Measurements from ENCODE around the gene ARMC2. TPM values are rescaled to one million over a fixed set of nuclear protein-coding genes. Genes with fewer than 3 reads are reported as not detected.

The ARMC2 gene
- total and polyA plus RNA-seq, 2 donors (not counting 1 experiment from before 2014, with no cell fraction given) = 4.8 to 9.9 TPM

DNA sequence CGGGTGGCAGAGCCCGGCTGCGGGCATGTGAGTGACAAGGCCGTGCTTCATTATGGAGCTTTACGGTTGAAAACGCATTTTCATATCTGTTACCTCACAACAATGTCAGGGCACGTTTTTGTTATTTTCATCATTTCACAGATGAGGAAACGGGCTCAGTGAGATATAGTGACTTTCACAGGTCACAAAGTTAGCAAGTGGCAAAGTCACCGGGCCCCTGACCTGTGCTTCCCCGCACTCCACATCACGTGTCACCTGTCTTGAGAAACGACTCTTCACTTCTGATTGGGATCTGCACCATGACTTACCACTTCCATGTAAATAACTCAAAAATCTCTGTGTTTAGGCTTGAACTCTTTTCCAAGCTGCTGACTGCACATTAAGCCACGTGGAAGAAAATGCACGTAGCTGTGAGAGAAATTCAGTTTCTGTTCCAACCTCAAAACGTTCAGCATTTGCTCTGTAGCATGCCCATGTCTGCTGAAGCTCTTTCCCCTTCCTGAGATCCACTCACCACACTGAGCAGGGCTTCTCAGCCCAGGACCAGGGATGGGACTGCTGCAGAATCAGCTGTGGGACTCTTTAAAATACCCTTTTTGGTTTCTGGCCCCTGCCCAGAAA lies 107.2 kb downstream of the ARMC2 start:
- ATAC-seq (ENCODE audit: low read depth) = no peak

DNA sequence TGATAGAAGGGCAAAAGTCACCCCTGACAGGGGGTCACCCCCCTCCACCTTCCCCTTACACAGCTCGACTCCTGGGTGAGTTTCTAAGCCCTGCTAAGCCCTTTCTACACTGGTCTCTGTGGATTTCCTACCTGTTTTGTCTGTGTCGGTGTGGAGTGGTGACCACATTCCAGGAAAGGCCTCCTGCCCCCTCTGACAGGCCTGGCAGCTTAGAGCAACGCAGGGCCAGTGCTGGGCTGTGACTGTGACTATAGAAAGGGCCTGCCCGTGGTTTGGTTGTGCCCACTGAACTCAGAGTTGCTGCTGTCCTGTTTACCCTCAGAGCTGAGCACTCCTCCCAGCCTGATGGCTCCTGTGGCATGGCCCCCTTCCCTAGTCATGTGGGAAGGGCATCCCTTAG lies 109.0 kb downstream of the ARMC2 start:
- 81% methylated on average over 3 of the region's 4 CpGs for WGBS (ENCODE audit: insufficient coverage)
- TF ChIP-seq, protein P1, sequence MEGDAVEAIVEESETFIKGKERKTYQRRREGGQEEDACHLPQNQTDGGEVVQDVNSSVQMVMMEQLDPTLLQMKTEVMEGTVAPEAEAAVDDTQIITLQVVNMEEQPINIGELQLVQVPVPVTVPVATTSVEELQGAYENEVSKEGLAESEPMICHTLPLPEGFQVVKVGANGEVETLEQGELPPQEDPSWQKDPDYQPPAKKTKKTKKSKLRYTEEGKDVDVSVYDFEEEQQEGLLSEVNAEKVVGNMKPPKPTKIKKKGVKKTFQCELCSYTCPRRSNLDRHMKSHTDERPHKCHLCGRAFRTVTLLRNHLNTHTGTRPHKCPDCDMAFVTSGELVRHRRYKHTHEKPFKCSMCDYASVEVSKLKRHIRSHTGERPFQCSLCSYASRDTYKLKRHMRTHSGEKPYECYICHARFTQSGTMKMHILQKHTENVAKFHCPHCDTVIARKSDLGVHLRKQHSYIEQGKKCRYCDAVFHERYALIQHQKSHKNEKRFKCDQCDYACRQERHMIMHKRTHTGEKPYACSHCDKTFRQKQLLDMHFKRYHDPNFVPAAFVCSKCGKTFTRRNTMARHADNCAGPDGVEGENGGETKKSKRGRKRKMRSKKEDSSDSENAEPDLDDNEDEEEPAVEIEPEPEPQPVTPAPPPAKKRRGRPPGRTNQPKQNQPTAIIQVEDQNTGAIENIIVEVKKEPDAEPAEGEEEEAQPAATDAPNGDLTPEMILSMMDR (IDR thresholded peaks at IDR 0.05) = no peak
- TF ChIP-seq EZH2 (IDR thresholded peaks at IDR 0.05; ENCODE audit: borderline replicate concordance, insufficient read depth, low read depth, low read length, poor library complexity, severe bottlenecking) = no peak
- CTCF ChIA-PET = no interaction called here
- Mint-ChIP-seq H3K27me3 (no peaks in the 10 kb centered on the region), H3K9me3 (ENCODE audit: insufficient read depth) (no peaks in the 10 kb centered on the region), H3K4me3 (no peak overlapping the region), H3K4me1 (peaks cover 14% of the 10 kb centered on the region), H3K27ac (no peak overlapping the region)
- no peaks in the 10 kb centered on the region for H3K27me3 ChIP-seq (replicated peaks in 1 of 4; ENCODE audit: control extremely low read depth in 1 of 4, control insufficient read depth in 3 of 4, insufficient read depth in 4 of 4, low read length in 3 of 4)
- no peaks in the 10 kb centered on the region for H3K79me2 ChIP-seq (ENCODE audit: control insufficient read depth, insufficient read depth, low read length)
- ATAC-seq (ENCODE audit: low read depth) (no peak), DNase-seq (no peak)
- no peak overlapping the region for H3K27ac ChIP-seq (ENCODE audit: low read length in 2 of 2)
- H3K9ac ChIP-seq (ENCODE audit: low read length) = no peak overlapping the region
- POLR2A ChIA-PET = no interaction called here
- no peak overlapping the region for H3K4me2 ChIP-seq (replicated peaks; ENCODE audit: low read depth, low read length, poor library complexity, severe bottlenecking)
- no peaks in the 10 kb centered on the region for H4K20me1 ChIP-seq (ENCODE audit: control insufficient read depth, insufficient read depth, low read length, poor library complexity, severe bottlenecking)
- intact Hi-C loops (cut with micrococcal nuclease) = no loop called here
- no peak overlapping the region for H3K4me3 ChIP-seq (ENCODE audit: control extremely low read depth in 1 of 5, extremely low read depth in 1 of 5, insufficient read depth in 1 of 5, low read depth in 2 of 5, low read length in 4 of 5)
- no peaks in the 10 kb centered on the region for H3K36me3 ChIP-seq (replicated peaks in 1 of 2; ENCODE audit: control extremely low read depth in 1 of 2, control insufficient read depth in 1 of 2, extremely low read depth in 1 of 2, insufficient read depth in 2 of 2, low read length in 1 of 2)
- peaks cover 0 to 7% (median 0%) of the 10 kb centered on the region in 3 donors for H3K9me3 ChIP-seq (ENCODE audit: control extremely low read depth in 1 of 3, control insufficient read depth in 2 of 3, insufficient read depth in 1 of 3, low read length in 2 of 3)
- H2AFZ ChIP-seq (ENCODE audit: insufficient read depth, low read depth, low read length, poor library complexity, severe bottlenecking) = no peak overlapping the region
- peaks cover 9 to 18% of the 10 kb centered on the region in 2 donors for H3K4me1 ChIP-seq (ENCODE audit: control insufficient read depth in 2 of 2, insufficient read depth in 2 of 2, low read length in 2 of 2)

More for the DNA sequence above, 107.2 kb downstream of the ARMC2 start:
- Histone ChIP-seq H3K27ac (ENCODE audit: low read length in 2 of 2) (no peak overlapping the region), H3K4me2 (replicated peaks; ENCODE audit: low read depth, low read length, poor library complexity, severe bottlenecking) (no peak overlapping the region), H3K9ac (ENCODE audit: low read length) (no peak overlapping the region), H2AFZ (ENCODE audit: insufficient read depth, low read depth, low read length, poor library complexity, severe bottlenecking) (no peak overlapping the region), H3K4me3 (ENCODE audit: control extremely low read depth in 1 of 5, extremely low read depth in 1 of 5, insufficient read depth in 1 of 5, low read depth in 2 of 5, low read length in 4 of 5) (no peak overlapping the region), H3K9me3 (ENCODE audit: control extremely low read depth in 1 of 3, control insufficient read depth in 2 of 3, insufficient read depth in 1 of 3, low read length in 2 of 3) (peaks cover 0 to 3% (median 0%) of the 10 kb centered on the region in 3 donors), H3K79me2 (ENCODE audit: control insufficient read depth, insufficient read depth, low read length) (no peaks in the 10 kb centered on the region), H3K4me1 (ENCODE audit: control insufficient read depth in 2 of 2, insufficient read depth in 2 of 2, low read length in 2 of 2) (peaks cover 9 to 18% of the 10 kb centered on the region in 2 donors), H4K20me1 (ENCODE audit: control insufficient read depth, insufficient read depth, low read length, poor library complexity, severe bottlenecking) (no peaks in the 10 kb centered on the region), H3K27me3 (replicated peaks in 1 of 4; ENCODE audit: control extremely low read depth in 1 of 4, control insufficient read depth in 3 of 4, insufficient read depth in 4 of 4, low read length in 3 of 4) (no peaks in the 10 kb centered on the region), H3K36me3 (replicated peaks in 1 of 2; ENCODE audit: control extremely low read depth in 1 of 2, control insufficient read depth in 1 of 2, extremely low read depth in 1 of 2, insufficient read depth in 2 of 2, low read length in 1 of 2) (no peaks in the 10 kb centered on the region)
- TF ChIP-seq EZH2 (IDR thresholded peaks at IDR 0.05; ENCODE audit: borderline replicate concordance, insufficient read depth, low read depth, low read length, poor library complexity, severe bottlenecking) = no peak
- TF ChIP-seq, protein P1 (IDR thresholded peaks at IDR 0.05) = no peak
- ChIA-PET CTCF (no interaction called here), POLR2A (no interaction called here)
- peaks cover 14% of the 10 kb centered on the region for H3K4me1 Mint-ChIP-seq
- H3K4me3 Mint-ChIP-seq = no peak overlapping the region
- intact Hi-C loops (cut with micrococcal nuclease) = no loop called here
- 79% methylated on average over 12 of the region's 15 CpGs for WGBS (ENCODE audit: insufficient coverage)
- H3K27ac Mint-ChIP-seq = no peak overlapping the region
- no peaks in the 10 kb centered on the region for H3K27me3 Mint-ChIP-seq
- DNase-seq = no peak
- H3K9me3 Mint-ChIP-seq (ENCODE audit: insufficient read depth) = no peaks in the 10 kb centered on the region

All from B cell (primary cell).